HL-60 (cell line): ENCODE data around the gene TTC31.

Experiments
- CTCF ChIP-seq: IDR thresholded peaks from one replicate; pipeline ENCODE4 v1.5.1; 2011; ENCODE audit warnings: low read length, control low read depth, inconsistent platforms; ENCODE audit not compliant: insufficient read depth
- GABPA ChIP-seq: IDR thresholded peaks from 2 replicates; pipeline ENCODE4 v1.6.1; 2012; ENCODE audit warnings: low read depth
- POLR2AphosphoS5 ChIP-seq: IDR thresholded peaks from 2 replicates; pipeline ENCODE4 v1.6.1; 2012; ENCODE audit warnings: low read depth
- REST ChIP-seq: IDR thresholded peaks from 2 replicates; pipeline ENCODE4 v1.6.1; 2012; ENCODE audit warnings: low read depth; ENCODE audit not compliant: insufficient replicate concordance

- TF ChIP-seq CTCF (no peak), POLR2AphosphoS5 (peak; percentile 86), GABPA (no peak), REST (no peak)
Observed at GRCh38 chr2:74458132-74458937, 24.5 kb upstream of the TTC31 start, which contains the start of gene WBP1.
